GM21390 (cell line): Measurements from ENCODE around the gene HTATIP2.
"Not testable (repeated sequence)": the region's sequence is repeated elsewhere in the genome, so short reads cannot be mapped to it uniquely, and the experiment has no call there.

ENCODE experiments used
- ATAC-seq: cut with Tn5 transposase; IDR thresholded peaks from one replicate; pipeline ENCODE4 v1.9.1; 2021; ENCODE audit not compliant: unreplicated experiment

The HTATIP2 gene

DNA sequence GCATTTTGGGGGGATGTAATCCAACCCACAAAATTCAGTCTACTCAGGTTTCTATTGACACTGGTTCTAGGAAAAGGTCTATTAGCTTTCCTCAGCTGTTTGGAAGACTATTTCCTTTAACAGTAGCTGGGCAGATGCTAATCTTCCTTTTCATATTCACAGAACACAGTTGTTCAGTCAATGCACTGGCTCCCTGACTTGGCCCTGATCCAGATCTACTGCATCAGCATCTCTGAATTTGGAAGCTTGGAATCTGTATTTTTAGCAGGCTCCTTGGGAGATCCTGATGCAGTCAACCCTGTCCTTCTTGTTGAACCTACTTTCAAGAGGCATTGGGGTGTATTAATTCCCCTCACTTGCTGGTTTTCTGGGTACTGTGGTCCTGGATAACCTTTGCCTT lies 6.3 kb downstream of the HTATIP2 start:
- no peak for ATAC-seq

DNA sequence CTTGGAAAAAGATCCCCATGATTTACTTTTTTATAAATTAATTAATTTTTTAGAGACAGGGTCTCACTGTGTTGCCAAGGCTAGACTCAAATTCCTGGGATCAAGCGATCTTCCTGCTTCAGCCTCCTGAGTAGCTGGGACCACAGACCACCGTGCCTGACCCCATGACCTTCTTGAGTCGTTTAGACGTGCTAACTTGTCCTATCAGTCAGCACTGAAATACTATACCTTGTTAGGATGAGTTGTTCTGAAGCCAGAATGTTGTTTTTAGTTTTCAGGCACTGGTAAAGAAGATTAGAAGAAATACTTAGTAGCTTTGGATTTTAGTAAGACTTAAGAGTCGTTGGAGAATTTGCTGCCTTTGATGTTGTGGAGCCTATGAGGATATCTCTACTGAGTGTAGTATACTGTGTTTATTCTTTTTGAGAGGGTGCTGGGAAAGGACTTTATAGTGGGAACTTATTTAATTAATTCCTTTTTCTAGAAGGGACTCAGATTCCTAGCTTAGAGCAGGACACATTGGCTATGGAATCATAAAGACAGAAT lies 8.6 kb downstream of the HTATIP2 start:
- ATAC-seq = no peak

DNA sequence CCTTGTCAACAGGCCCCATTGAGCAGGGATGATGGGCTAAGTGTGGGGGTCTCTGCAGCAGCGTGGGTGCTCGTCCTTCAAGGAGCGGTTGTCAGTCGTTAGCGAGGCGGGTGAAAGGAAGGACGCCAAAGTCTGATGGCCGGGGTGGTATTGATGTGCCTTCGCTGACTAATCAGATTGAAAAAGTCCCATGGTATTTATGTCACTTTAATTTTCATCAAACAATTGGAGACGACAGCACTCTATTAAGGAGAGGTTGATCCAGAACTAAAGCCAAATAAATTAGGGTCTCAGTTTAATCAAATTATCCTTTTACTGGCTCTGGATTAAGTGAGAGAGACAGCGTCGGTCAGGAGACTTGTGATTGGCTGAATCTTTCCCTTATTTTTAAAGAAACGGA lies 9.6 kb downstream of the HTATIP2 start:
- ATAC-seq = no peak

DNA sequence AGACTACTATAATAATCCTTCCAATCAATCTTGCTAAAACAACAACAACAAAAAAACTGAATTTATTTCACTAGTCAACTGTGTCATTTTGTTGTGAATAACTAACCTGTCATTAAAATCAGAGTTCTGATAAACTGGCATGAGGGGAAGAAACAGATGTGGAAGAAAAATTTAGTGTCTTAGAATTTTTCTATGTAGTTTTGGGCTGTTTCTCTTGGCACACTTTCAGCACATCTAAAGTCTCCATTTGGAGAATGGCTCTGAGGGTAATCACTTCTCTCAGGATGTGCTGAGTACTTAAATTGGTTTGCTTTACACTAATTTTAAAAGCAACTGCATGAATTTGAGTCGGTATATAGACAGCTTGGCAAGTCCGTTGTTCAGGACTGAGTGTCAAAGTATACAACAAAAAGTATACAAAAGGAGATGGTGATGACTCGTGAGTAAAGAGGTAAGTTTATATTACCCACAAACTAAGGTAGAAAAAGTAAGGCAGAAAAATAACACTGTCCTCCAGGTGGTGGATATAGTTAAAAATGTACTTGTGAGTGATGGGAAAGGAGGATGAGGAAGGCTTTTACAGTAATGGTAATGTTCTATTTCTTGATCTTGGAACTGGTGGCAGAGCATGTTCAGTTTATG lies 10.2 kb downstream of the HTATIP2 start:
- no peak for ATAC-seq

DNA sequence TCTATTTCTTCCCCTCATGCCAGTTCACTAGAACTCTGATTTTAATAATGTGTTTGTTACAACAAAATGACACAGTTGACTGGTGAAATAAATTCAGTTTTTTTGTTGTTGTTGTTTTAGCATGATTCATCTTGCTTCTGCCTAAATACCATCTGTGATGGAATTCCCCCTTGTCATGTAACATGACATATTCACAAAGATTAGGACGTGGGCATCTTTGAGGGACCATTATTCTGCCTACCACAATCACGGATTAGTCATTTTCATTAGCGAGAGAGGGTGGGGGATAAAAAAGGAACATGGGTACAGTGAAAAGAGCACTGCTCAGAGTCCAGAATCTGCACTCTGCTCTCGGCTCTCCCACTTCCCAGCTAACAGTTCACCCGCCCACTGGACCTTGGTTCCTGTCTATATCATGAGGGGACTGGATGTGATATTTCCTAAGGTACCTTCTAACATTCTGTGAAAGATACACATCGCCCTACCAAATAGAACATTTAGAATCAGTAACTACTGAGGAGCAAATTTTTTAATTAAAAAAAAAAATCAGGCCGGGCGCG lies 11.3 kb downstream of the HTATIP2 start:
- no peak for ATAC-seq

DNA sequence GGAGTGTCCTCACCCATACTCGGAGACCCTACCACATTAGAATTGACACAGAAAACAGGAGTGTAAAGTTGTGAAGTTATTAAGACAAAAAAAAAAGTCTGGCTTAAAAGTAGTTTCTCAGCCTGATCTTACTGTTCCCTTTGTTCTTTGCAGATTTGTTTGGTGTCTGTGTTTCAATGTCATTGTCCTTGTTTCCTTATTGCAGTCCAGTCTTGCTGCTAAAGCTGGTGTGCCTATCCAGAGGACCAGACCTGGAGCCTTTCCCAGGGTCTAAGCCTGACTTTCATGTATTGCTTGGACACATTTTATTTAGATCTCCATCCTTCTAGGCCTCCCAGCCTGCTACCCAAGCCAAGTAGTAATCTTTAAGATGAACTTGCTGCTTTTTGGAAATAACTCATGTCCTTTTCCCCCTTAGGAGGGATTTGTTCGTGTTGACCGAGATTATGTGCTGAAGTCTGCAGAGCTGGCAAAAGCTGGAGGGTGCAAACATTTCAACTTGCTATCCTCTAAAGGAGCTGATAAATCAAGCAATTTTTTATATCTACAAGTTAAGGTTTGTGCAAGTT lies 12.7 kb downstream of the HTATIP2 start:
- ATAC-seq = no peak

DNA sequence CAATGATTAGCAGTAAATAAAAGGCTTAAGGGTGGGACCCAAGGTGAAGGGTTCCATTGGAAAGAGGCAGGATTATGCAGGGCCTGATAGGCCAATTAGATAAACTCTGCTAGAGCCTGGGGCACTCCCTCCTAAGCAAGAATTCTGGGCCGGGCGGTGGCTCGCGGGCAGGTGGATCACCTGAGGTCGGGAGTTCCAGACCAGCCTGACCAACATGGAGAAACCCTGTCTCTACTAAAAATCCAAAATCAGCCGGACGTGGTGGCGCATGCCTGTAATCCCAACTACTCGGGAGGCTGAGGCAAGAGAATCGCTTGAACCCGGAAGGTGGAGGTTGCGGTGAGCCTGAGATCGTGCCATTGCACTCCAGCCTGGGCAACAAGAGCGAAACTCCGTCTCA lies 22.5 kb downstream of the HTATIP2 start:
- not testable (repeated sequence) for ATAC-seq

DNA sequence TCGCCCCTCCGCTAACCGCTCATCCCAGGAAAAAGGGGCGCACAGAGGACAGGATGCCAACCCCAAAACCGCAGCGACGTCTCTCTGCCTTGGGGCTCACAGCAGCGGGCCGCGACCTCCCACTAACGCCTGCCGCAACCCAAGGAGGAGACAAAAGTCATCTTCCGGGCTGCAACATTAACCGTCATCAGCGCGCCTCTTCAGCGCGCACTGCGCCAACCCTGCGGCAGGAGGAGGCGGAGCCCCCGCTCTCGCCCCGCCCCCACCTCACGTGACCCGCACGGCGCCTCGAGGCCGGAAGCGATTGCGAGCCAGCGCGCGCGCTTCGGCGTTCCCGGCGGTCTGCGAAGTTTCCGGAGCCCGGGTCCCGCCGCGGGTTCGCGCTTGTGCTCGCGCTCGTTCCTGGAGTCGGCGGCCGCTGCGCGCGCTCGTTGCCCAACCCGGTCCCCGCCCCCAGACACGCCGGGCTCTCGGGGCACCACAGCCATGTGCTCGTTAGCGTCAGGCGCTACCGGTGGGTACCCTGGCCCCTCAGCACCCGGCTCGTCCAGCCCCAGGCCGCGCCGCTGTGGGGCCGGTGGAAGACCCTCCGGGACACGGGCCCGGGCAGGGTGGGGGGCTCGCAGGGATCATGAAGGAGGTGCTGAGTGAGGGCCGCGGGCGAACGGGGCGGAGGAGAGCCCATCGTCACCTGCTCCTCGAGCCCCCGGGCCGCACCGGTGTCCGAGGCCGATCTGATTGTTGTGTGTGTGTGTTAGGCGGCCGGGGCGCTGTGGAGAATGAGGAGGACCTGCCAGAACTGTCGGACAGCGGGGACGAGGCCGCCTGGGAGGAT lies 24.0 kb downstream of the HTATIP2 start, which contains the start of gene PRMT3:
Gene PRMT3 (plus strand): TSS at position 456 of the 835 bp plus-strand sequence. CDS start 31 bp downstream, at position 487.
- ATAC-seq = peak; percentile 83

DNA sequence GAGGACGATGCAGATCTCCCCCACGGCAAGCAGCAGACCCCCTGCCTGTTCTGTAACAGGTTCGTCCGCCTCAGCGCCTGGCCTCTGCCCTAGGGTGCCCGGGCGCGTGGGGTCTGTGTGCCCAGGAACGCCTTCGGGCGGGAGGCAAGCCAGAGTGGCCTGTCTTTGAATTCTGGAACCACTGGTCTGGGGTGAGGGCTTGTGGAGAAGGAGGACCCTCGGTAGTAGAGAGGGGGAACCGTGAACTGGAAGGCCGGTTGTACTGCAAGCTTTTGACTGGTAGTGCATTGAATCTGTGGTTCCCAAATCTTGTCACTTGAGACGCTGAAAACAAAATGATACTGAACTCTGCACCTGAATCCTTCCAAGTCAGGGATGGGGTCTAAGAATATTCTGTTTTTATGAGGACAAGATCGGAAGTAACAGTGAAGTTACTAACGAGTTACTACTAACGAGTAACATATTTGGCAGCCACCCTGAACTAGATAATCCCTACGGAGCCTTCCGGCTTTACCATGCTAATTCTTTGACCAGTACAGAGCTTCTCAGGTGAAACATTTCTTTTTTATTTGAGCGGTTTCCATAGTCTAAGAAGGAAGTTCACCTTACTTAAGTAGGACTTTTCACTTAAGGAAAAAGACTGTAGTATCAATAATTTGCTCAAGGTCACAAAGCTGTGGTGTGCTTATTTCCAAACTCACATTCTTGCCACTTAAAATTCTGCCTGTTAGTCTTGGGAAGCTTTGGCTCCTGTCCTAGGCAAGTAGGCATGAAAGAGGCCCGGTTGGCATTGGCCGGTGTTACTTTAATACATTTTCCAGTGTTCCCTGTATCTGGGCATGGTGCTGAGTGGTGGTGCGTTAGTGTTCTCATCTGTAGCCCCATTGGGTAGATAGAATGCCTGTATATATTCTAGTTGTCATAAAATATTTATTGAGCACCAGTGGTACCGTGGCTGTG lies 24.9 kb downstream of the HTATIP2 start:
- ATAC-seq = peak; percentile 18

DNA sequence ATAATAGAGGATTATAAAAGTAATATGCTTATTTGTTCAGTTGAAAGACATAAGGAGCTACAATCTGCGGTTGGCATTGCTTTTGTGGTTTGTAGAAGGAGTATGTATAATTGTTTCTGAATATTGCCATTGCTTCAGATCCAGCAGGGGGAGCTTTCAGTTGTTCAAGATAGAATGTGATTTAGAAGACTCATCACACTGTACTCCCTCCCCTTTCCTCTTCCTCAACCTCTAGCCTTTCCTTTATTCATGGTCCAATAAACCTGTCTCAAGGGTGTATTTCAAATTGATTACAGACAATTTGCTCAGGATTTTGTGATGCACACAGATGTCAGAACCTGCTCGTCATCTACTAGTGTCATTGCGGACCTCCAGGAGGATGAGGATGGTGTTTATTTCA lies 33.8 kb downstream of the HTATIP2 start:
- ATAC-seq = peak; percentile 75

DNA sequence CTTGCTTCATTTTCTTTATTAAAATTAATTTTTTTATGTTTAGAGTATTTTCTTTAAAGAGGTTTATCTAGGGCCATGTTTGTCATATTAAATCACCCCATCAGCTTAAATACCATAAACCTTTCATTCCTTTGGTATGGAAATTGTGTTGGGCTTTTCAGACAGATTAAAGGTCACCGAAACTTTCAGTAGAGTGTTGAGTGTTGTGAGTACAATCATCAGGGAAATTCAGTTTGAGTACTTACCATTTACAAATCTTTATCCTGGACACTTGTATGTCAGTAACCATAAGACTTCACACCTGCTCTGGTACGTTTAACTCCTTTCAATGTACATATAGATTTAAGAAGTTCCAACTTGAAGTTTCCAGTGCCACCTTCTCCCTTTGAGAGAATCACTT lies 36.0 kb downstream of the HTATIP2 start:
- no peak for ATAC-seq

DNA sequence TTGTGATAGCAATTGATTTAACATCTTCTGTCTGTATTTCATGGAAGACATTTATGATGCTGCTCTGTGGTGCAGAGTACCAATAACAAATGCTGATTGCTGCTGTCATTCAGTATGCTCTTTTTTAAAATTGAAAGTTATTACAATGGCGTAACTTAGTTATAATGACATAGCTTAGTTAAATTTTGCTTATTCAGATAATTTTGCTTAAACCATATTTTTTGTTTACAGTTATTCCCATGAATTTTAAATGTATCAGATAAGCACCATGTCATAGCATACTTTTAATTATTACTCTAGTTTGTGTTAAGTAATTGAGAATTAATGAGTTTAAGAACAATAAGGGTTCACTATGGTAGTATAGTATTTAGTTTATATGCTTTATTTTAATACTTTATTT lies 39.5 kb downstream of the HTATIP2 start:
- ATAC-seq = no peak

DNA sequence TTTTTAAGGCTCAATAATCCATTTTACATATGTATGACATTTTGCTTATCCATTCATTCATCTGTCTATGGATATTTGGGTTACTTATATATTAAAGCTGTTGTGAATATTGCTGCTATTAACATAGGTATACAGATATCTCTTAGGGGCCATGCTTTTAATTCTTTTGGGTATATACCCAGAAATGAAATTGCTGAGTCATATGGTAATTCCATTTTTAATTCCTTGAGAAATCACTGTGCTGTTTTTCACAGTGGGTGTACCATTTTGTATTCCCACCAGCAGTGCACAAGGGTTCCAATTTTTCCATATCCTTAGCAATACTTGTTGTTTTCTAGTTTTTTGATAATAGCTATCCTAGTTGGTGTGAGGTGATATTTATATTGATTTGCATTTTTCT lies 43.0 kb downstream of the HTATIP2 start:
- no peak for ATAC-seq

DNA sequence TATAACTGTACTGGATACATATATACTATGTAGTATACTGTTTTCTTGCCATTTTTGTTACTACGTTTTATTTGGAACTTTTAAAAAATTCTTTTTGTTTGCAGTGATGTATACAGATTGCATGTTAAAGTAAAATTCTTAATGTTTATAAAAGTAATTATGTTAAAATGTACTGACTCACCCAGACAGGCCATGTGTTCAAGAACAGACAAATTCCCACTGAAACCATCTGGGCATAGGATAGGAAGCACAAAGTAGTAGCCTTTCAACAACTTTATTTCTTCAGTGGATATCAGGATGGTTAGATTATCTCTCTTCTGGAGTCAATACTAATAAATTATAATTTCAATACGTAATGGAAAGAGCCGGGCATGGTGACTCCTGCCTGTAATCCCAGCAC lies 43.8 kb downstream of the HTATIP2 start:
- no peak for ATAC-seq

DNA sequence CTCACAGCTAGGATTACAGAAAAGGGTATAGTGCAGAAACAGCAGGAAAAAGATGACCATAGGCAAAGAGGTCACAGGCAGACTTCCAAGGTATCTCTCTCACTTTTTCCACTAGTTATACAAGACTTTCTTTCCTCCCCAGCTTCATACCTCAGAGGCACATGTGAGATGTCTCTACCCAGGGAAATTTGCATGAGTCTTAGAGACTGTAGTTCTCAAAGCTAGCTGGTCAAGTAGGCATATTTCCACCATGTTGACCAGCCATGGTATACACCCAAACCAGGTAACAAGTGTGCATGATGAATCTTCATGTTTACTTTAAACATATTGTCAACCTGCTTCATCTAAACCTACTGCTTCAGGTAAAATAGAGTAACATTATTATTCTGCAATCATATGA lies 51.9 kb downstream of the HTATIP2 start:
- ATAC-seq = no peak

DNA sequence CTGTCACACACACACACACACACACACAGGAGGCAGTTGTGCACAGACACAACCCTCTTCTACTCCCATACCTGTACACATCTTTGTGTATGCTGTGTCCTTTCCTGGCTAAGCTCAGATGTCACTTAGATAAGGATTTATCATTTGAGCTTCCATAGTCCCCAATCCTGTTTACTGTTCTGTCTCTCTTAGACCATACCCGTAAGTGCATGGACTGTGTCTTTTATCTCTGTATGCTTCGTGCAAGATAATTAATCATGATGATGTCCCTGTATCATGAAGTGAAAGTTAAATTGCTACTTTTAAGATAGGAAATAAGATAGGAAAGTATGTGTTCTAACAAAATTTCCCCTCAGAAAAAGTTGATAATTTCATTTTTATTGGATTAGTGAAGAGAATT lies 54.3 kb downstream of the HTATIP2 start:
- no peak for ATAC-seq

DNA sequence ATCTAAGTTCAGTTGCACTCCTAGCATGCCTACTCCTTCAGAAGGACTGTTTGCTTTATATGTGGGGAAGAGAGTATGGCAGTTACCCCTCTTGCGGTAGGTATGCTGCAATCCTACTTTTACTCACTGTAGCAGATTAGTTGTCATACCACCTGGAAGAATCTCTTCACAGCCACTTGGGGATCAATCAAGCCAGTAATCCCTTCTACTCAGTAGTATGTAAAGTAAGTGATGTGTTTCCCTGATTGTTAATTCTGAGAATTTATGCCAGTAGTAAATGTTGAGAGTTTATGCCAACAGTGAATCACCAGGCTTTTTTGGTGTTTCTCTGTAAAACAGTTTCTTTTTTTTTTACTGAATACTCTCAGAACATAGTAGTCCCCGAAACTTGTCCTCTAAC lies 58.4 kb downstream of the HTATIP2 start:
- ATAC-seq = no peak

DNA sequence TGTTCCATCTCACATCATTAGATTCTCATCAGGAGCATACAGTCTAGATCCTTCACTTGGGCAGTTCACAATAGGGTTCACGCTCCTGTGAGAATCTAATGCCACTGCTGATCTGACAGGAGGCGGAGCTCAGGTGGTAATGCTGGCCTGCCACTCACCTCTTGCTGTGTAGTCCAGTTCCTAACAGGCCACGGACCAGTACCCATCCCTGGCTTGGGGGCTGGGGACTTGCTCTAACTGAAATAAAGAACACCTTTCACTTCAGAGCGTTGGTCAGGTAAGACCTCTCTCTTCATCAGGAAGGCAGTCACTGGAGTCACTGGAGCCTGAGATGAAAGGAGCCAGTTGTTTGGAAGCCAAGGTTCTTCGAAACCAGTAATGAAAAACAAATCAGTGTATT lies 65.7 kb downstream of the HTATIP2 start:
- ATAC-seq = no peak
